Measurements from ENCODE around the gene BCL11B. TPM values are rescaled to one million over a fixed set of nuclear protein-coding genes. Genes with fewer than 3 reads are reported as not detected.

BCL11B gene
- total RNA-seq, 2 donors from 2014 or later: 54.4 to 58.0 TPM

GRCh38 chr14:99175331-99176155, 96.5 kb downstream of the BCL11B start:
- Mint-ChIP-seq H3K36me3 (ENCODE audit: insufficient read depth in 2 of 2) (peaks cover 5 to 25% of the 10 kb centered on the region in 2 donors), H3K4me1 (ENCODE audit: low read depth) (peaks cover 27% of the 10 kb centered on the region)
- DNase-seq: no peak

DNA sequence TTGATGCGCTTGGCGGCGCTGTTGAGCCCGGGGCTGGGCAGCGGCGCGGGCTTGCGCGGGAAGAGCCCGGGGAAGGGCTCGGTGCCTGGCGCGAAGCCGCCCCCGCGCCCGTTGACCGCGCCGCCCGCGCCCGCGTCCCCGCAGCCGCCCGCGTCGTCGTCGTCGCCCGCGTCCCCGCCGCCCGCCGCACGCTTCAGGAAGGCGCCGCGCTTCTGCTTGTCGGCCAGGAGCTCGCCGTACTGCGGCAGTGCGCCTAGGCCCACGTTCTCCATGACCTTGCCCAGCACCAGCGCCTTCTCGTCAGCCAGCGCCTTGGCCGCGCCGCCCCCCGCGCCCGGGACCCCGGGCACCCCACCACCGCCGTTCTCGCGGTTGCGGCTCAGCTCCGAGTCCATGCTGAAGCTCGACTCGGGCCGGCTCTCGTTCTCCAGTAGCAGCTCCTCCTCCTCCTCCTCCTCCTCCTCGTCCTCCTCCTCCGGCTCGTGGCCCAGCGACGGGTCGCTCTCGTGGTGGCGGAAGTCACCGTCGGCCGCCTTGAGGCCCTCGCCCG, 97.2 kb downstream of the BCL11B start:
- ATAC-seq (replicated peaks in 1 of 2): no peak

More at GRCh38 chr14:99175331-99176155, 96.5 kb downstream of the BCL11B start:
- Mint-ChIP-seq H3K27ac (no peak overlapping the region), H3K4me3 (no peak overlapping the region), H3K27me3 (ENCODE audit: low read depth) (no peaks in the 10 kb centered on the region), H3K9me3 (no peaks in the 10 kb centered on the region)
- ATAC-seq (replicated peaks in 1 of 2): no peak

DNA sequence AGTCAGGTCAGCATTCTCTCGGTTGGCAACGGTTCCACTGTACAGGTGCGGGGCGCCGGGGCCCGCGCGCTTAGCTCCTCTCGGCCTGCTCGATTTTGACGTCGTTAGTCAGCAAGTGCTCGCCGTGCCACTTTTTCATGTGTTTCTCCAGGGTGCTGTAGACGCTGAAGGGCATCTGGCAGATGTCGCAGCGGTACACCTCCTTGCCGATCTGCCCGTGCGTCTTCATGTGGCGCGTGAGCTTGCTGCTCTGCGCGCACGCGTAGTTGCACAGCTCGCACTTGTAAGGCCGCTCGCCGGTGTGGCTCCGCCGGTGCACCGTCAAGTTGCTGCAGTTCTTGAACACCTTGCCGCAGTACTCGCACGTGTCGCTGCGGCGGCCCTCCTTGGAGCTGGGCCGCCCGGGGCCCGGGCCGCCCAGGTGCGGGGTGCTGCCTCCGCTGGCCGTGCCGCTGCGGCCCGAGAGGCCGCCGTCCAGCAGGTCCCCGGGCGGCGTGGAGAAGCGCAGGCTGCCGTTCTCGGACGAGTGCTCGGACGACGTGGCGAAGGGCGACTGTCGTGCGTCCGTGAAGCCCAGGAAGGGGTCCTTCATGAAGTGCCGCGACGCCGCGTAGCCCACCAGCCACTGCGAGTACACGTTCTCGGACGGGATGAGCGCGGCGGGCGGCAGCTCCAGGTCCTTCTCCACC, 97.8 kb downstream of the BCL11B start:
- no peak overlapping the region for H3K27ac Mint-ChIP-seq
- H3K36me3 Mint-ChIP-seq (ENCODE audit: insufficient read depth in 2 of 2): peaks cover 4 to 19% of the 10 kb centered on the region in 2 donors
- H3K4me3 Mint-ChIP-seq: no peak overlapping the region
- no peak for ATAC-seq (replicated peaks in 1 of 2)
- no peak for DNase-seq
- H3K9me3 Mint-ChIP-seq: no peaks in the 10 kb centered on the region
- no peaks in the 10 kb centered on the region for H3K27me3 Mint-ChIP-seq (ENCODE audit: low read depth)
- H3K4me1 Mint-ChIP-seq (ENCODE audit: low read depth): peaks cover 15% of the 10 kb centered on the region

More for the DNA sequence above, 97.2 kb downstream of the BCL11B start:
- no peak overlapping the region for H3K27ac Mint-ChIP-seq
- no peaks in the 10 kb centered on the region for H3K27me3 Mint-ChIP-seq (ENCODE audit: low read depth)
- peaks cover 5 to 22% of the 10 kb centered on the region in 2 donors for H3K36me3 Mint-ChIP-seq (ENCODE audit: insufficient read depth in 2 of 2)
- H3K4me3 Mint-ChIP-seq: no peak overlapping the region
- H3K4me1 Mint-ChIP-seq (ENCODE audit: low read depth): peaks cover 20% of the 10 kb centered on the region
- DNase-seq: no peak
- no peaks in the 10 kb centered on the region for H3K9me3 Mint-ChIP-seq

GRCh38 chr14:99173506-99173905, 98.5 kb downstream of the BCL11B start:
- no peak overlapping the region for H3K4me3 Mint-ChIP-seq
- H3K36me3 Mint-ChIP-seq (ENCODE audit: insufficient read depth in 2 of 2): peaks cover 2 to 16% of the 10 kb centered on the region in 2 donors
- no peaks in the 10 kb centered on the region for H3K9me3 Mint-ChIP-seq
- DNase-seq (no peak), ATAC-seq (replicated peaks in 1 of 2) (no peak)
- peaks cover 13% of the 10 kb centered on the region for H3K4me1 Mint-ChIP-seq (ENCODE audit: low read depth)
- no peaks in the 10 kb centered on the region for H3K27me3 Mint-ChIP-seq (ENCODE audit: low read depth)
- H3K27ac Mint-ChIP-seq: peak overlapping the region; percentile 15

DNA sequence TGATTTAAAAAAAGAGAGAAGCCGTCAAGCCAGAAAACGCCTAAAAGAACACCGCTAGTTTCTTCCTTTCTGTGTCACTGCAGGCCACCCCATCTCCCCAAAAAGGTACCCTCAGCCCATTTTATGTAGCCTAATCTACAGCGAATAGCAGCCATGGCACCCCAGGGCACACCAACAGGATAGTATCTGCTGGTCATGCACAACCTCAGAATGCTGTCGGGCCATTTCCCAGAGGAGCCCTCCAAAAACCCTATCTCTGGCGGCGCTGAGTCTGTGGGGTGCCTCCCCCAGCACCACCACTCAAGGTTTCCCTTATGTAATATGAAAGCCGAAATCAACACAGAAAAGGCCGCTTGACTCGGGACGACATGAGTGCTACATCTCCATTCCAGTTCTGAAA, 98.9 kb downstream of the BCL11B start:
- Mint-ChIP-seq H3K36me3 (ENCODE audit: insufficient read depth in 2 of 2) (peaks cover 2 to 19% of the 10 kb centered on the region in 2 donors), H3K4me3 (no peak overlapping the region), H3K27ac (no peak overlapping the region), H3K4me1 (ENCODE audit: low read depth) (peaks cover 11% of the 10 kb centered on the region), H3K27me3 (ENCODE audit: low read depth) (no peaks in the 10 kb centered on the region), H3K9me3 (no peaks in the 10 kb centered on the region)
- DNase-seq: no peak
- no peak for ATAC-seq (replicated peaks in 1 of 2)

DNA sequence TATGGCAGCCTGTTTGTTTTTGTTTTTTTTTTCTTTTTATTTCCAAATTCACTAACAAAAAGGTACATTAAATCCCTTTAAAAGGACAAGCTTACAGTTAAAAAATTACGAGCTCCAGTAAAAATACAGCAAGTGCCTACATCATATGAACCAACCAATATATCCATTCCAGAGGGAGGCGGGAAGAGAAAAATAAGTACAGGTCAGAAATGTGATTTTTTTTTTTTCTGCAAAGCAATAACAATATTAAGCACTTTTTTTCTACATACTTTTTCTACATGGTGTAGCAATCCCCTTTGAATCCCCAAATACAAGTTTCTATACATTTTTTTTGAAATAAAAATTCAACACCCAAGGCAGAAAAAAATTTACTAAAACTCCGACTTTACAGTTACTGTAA, 100.6 kb downstream of the BCL11B start:
- no peaks in the 10 kb centered on the region for H3K27me3 Mint-ChIP-seq (ENCODE audit: low read depth)
- H3K4me1 Mint-ChIP-seq (ENCODE audit: low read depth): peaks cover 17% of the 10 kb centered on the region
- H3K4me3 Mint-ChIP-seq: no peak overlapping the region
- peaks cover 1 to 14% of the 10 kb centered on the region in 2 donors for H3K36me3 Mint-ChIP-seq (ENCODE audit: insufficient read depth in 2 of 2)
- H3K27ac Mint-ChIP-seq: peak overlapping the region; percentile 58
- DNase-seq (no peak), ATAC-seq (replicated peaks in 1 of 2) (no peak)
- peaks cover 0 to 3% of the 10 kb centered on the region in 2 donors for H3K9me3 Mint-ChIP-seq

DNA sequence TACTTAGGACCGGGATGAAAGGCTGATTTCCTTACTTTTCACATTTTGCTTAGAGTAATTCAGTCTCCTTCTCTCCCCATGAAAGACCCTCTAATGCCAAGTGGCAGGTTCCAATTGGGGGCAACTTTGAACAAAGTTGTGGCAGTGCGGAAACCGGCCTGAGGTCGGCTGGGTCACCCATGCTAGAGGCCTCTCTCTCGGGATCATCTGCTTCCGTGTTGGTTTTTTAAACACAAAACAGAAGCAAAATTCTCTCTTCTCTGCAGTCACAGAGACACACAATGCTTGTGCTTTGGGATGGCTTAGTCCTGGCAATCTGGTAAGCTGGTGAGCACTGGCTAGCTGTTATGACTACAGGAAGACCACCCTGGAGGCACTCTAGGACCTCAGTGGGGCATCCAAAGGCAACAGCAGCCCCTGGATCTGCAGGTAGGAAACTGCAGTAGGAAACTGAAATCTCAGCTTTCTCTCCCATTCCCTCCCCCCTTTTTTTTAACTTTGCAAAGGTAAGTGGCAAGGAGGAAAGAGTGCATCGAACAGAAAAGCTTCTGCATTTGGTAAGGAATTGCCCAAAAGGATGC, 102.1 kb downstream of the BCL11B start:
- peaks cover 1 to 15% of the 10 kb centered on the region in 2 donors for H3K36me3 Mint-ChIP-seq (ENCODE audit: insufficient read depth in 2 of 2)
- ATAC-seq (replicated peaks in 1 of 2): no peak
- H3K27ac Mint-ChIP-seq: no peak overlapping the region
- peaks cover 0 to 5% of the 10 kb centered on the region in 2 donors for H3K9me3 Mint-ChIP-seq
- peaks cover 18% of the 10 kb centered on the region for H3K4me1 Mint-ChIP-seq (ENCODE audit: low read depth)
- no peak overlapping the region for H3K4me3 Mint-ChIP-seq
- no peak for DNase-seq
- no peaks in the 10 kb centered on the region for H3K27me3 Mint-ChIP-seq (ENCODE audit: low read depth)

DNA sequence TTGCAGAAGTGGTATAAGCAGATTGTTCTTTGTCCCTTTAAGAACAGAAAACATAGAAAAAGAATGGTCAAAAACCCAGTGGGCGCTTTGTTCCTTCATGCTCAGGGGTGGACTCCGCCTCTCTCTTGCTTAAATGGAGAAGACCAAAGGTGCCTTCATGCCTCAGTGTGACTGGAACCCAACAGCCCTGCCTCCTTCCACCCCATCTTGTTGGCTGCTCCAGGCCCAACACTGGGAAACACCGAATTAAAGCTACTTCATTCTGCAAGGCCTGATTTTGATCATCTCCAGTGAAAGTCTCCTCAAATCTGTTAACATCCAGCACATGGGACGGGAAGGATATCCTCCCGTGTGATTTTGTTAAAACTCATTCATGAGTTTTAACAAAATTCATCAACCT, 103.7 kb downstream of the BCL11B start:
- Mint-ChIP-seq H3K4me3 (no peak overlapping the region), H3K27me3 (ENCODE audit: low read depth) (no peaks in the 10 kb centered on the region), H3K27ac (no peak overlapping the region), H3K4me1 (ENCODE audit: low read depth) (peaks cover 22% of the 10 kb centered on the region), H3K9me3 (peaks cover 5 to 7% of the 10 kb centered on the region in 2 donors), H3K36me3 (ENCODE audit: insufficient read depth in 2 of 2) (peaks cover 4 to 17% of the 10 kb centered on the region in 2 donors)
- DNase-seq: no peak
- no peak for ATAC-seq (replicated peaks in 1 of 2)

GRCh38 chr14:99166506-99166905, 105.5 kb downstream of the BCL11B start:
- Mint-ChIP-seq H3K27me3 (ENCODE audit: low read depth) (no peaks in the 10 kb centered on the region), H3K4me3 (no peak overlapping the region), H3K9me3 (peaks cover 7 to 11% of the 10 kb centered on the region in 2 donors), H3K4me1 (ENCODE audit: low read depth) (peaks cover 24% of the 10 kb centered on the region), H3K27ac (no peak overlapping the region), H3K36me3 (ENCODE audit: insufficient read depth in 2 of 2) (peaks cover 10 to 18% of the 10 kb centered on the region in 2 donors)
- ATAC-seq (replicated peaks in 1 of 2) (no peak), DNase-seq (no peak)

DNA sequence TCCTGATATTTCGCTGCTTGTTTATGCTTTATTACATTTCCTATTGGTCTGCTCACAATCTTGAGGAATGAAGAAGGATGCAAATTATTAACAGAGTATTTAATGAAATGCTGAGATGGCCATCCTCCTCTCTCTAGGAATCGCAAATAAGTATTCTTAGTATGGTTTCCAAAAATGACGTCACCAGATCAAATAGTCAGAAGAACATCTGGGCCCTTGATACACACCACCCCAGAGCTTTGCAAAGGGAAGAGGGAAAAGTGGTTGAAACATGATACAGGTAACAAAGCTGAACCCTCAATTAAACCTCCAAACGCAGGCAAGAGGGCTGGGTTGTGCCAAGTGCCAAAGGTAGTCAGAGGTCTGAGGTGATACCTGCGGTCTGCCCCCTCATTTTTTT, 107.3 kb downstream of the BCL11B start:
- no peak for DNase-seq
- Mint-ChIP-seq H3K27ac (peak overlapping the region; percentile 58), H3K4me1 (ENCODE audit: low read depth) (peaks cover 24% of the 10 kb centered on the region), H3K27me3 (ENCODE audit: low read depth) (no peaks in the 10 kb centered on the region), H3K4me3 (no peak overlapping the region), H3K9me3 (peaks cover 7 to 11% of the 10 kb centered on the region in 2 donors), H3K36me3 (ENCODE audit: insufficient read depth in 2 of 2) (peaks cover 10 to 19% of the 10 kb centered on the region in 2 donors)
- no peak for ATAC-seq (replicated peaks in 1 of 2)

DNA sequence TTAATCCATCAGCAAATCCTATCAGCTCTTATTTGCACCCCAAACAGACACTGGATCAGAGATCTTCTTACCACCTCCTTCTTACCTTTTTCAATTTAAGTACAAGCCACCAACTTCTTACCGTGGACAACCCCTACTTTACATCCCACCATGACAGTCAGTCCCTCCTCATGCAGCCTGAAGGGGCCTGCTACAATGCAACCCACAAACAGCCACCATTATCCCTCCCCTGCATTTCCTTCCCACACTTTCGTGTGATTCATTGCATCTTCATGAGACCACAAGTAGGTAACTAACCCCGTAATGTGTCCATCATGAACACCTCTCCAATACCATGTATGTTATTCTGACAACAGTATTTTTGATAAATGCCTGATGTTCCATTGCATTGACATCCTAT, 108.6 kb downstream of the BCL11B start:
- Mint-ChIP-seq H3K36me3 (ENCODE audit: insufficient read depth in 2 of 2) (peaks cover 10 to 19% of the 10 kb centered on the region in 2 donors), H3K4me3 (no peak overlapping the region), H3K27me3 (ENCODE audit: low read depth) (no peaks in the 10 kb centered on the region), H3K9me3 (peaks cover 7 to 11% of the 10 kb centered on the region in 2 donors), H3K27ac (peak overlapping the region; percentile 3), H3K4me1 (ENCODE audit: low read depth) (peaks cover 18% of the 10 kb centered on the region)
- ATAC-seq (replicated peaks in 1 of 2) (peak in 1 of 2 donors; percentile 21), DNase-seq (no peak)

DNA sequence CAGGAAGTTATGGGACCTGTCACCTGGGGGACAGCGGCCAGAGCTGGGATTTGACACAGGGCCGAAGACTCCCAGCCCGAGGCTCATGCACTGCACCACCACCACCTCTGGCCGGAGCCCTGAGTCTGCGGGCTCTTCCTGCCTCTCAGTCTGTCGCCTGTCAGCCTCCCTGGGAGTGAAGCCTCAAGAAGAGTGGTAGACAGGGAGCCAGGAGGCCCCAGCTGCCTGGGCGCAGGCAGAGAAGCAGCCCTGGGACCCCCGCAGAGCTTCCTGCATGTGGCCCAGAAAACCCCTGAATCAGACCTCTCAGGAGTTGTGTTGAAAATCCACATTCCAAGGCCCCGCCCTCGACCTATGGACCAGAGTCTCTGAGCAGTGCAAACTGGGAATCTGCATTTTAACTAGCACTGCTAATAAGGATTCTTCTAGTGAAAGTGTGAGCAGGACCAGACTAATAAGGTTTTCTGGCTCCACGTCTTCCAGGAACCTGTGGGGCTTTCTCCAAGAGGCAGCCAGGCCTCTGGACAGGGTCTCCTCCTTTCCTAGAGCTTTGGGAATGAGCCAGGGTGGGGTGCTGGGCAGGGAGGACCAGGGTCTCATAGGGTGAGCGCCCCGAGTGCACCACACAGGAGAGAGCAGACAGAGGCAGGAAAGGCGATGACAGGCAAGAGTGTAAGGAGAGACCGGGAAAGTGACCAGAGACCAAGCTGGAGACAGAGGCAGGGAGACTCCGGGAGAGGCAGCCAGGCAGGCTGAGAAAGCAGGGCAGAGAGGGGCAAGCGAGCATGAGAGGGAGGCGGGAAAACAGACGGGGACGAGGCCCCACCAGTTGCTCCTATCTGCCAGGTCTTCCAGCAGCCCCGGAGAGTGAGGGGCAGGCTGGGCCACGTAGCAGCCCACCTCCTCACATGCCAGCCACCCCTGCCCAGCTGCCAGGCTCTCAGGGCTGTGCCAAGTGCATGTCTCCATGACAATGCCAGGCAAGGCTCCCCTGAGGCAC, 112.4 kb downstream of the BCL11B start:
- Mint-ChIP-seq H3K27me3 (ENCODE audit: low read depth) (no peaks in the 10 kb centered on the region), H3K36me3 (ENCODE audit: insufficient read depth in 2 of 2) (peaks cover 9 to 11% of the 10 kb centered on the region in 2 donors), H3K4me1 (ENCODE audit: low read depth) (peaks cover 13% of the 10 kb centered on the region), H3K27ac (no peak overlapping the region), H3K4me3 (no peak overlapping the region), H3K9me3 (peaks cover 6 to 7% of the 10 kb centered on the region in 2 donors)
- DNase-seq (no peak), ATAC-seq (replicated peaks in 1 of 2) (peak in 1 of 2 donors; percentile 13)

Data from activated T-cell treated with anti-CD3 and anti-CD28 coated beads, Interleukin-2, amount 50 U/mL, for 72 hours (primary cell).